ENCODE measurements around the gene NOTCH4. TPM values are rescaled to one million over a fixed set of nuclear protein-coding genes. Genes with fewer than 3 reads are reported as not detected.
A peak's percentile ranks its signal among the peaks of the same experiment; 100 is the strongest.

The NOTCH4 gene
- total and polyA plus RNA-seq, 9 of the 15 experiments (the other 6 are each of a cell fraction or from before 2014, with no cell fraction given) = 0.24 to 4.3 (median 1.7) TPM

GRCh38 chr6:32167761-32168262, 56.1 kb downstream of the NOTCH4 start (continued):
- TF ChIP-seq THAP7 (CRISPR knock-in tag; IDR thresholded peaks at IDR 0.05) (no peak), NR1H2 (CRISPR knock-in tag; IDR thresholded peaks at IDR 0.05) (no peak), NR4A1 (CRISPR knock-in tag; IDR thresholded peaks at IDR 0.05) (no peak), NR4A1 (tag; IDR thresholded peaks at IDR 0.05) (peak; percentile 87), MCM7 (IDR thresholded peaks at IDR 0.05) (no peak), ATF1 (CRISPR knock-in tag; IDR thresholded peaks at IDR 0.05) (no peak), ATF1 (tag; IDR thresholded peaks at IDR 0.05) (peak; percentile 86), ZNF354B (CRISPR knock-in tag; IDR thresholded peaks at IDR 0.05) (peak; percentile 33; the same call in 1 of the 2 replicates), IRF2 (CRISPR knock-in tag; IDR thresholded peaks at IDR 0.05) (no peak), ZNF134 (CRISPR knock-in tag; conservative IDR thresholded peaks at IDR 0.05) (no peak), TRIM28 (IDR thresholded peaks at IDR 0.05) (peak; percentile 91; the same call in 1 of the 2 replicates), EZH2 (IDR thresholded peaks at IDR 0.05; ENCODE audit: borderline replicate concordance, low read depth, low read length) (no peak), MCM2 (IDR thresholded peaks at IDR 0.05; ENCODE audit: low read depth) (no peak), POU5F1 (IDR thresholded peaks at IDR 0.05; ENCODE audit: borderline replicate concordance, low read depth, low read length, partially characterized antibody) (no peak), TFAM (CRISPR knock-in tag; conservative IDR thresholded peaks at IDR 0.05) (no peak), NR2F6 (CRISPR knock-in tag; IDR thresholded peaks at IDR 0.05) (no peak), ATF2 (CRISPR knock-in tag; IDR thresholded peaks at IDR 0.05) (no peak), PREB (CRISPR knock-in tag; IDR thresholded peaks at IDR 0.05) (no peak), ZNF253 (CRISPR knock-in tag; conservative IDR thresholded peaks at IDR 0.05) (no peak), PRMT5 (CRISPR knock-in tag; IDR thresholded peaks at IDR 0.05) (no peak), ETS1 (conservative IDR thresholded peaks at IDR 0.05; ENCODE audit: control insufficient read depth, low read depth, low read length) (no peak), PHF21A (IDR thresholded peaks at IDR 0.05; ENCODE audit: borderline replicate concordance, low read depth) (peak; percentile 67; the same call in 1 of the 2 replicates), ZNF707 (CRISPR knock-in tag; conservative IDR thresholded peaks at IDR 0.05) (peak; percentile 37; the same call in 1 of the 2 replicates), USF1 (CRISPR knock-in tag; IDR thresholded peaks at IDR 0.05) (no peak), GABPA (tag; conservative IDR thresholded peaks at IDR 0.05; ENCODE audit: low read depth) (peak; percentile 50), PURB (CRISPR knock-in tag; IDR thresholded peaks at IDR 0.05; ENCODE audit: low read depth) (no peak), ZNF3 (CRISPR knock-in tag; IDR thresholded peaks at IDR 0.05) (no peak), ZNF551 (CRISPR knock-in tag; IDR thresholded peaks at IDR 0.05) (no peak)

Data from K562 (cell line).